ENCODE data around the gene PDE4B.

The PDE4B gene

DNA sequence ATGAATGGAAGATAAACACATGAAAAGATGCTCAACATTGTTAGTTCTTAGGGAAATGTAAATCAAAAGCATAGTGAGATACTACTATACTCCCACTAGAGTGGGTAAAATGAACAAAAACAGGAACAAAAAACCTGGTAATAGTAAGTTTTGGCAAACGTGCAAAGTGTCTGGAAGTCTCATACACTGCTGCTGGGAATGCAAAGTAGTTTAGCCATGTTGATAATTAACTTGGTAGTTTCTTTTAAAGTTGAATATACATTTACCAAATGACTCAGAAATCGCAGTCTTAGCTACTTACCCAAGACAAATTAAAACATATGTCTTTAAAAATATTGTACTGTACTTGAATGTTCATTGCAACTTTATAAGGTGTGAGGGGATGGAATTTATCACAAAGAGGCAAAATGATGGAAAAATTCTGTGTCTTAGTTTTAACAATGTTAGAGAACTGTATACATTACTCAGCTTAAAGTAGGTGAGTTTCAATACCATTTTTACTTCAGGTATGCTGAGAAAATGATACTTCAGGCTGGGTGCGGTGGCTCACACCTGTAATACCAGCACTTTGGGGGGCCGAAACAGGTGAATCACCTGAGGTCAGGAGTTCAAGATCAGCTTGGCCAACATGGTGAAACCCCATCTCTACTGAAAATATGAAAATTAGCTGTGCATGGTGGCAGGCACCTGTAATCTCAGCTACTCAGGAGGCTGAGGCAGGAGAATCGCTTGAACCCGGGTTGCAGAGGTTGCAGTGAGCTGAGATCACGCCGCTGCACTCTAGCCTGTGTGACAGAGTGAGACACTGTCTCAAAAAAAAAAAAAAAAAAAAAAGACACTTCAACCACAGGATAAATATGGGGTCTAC, 102.3 kb downstream of the PDE4B start:
- Histone ChIP-seq H3K4me3 (ENCODE audit: low read length, poor library complexity, severe bottlenecking) (no peak overlapping the region), H3K27me3 (ENCODE audit: insufficient read depth, low read length, poor library complexity, severe bottlenecking) (no peaks in the 10 kb centered on the region), H3F3A (ENCODE audit: low read depth) (no peaks in the 10 kb centered on the region), H3K4me2 (ENCODE audit: low read depth, low read length, poor library complexity, severe bottlenecking) (no peak overlapping the region), H3K79me2 (ENCODE audit: insufficient read depth, low read length) (no peaks in the 10 kb centered on the region), H3K36me3 (ENCODE audit: insufficient read depth, low read length) (no peaks in the 10 kb centered on the region), H3K9ac (ENCODE audit: low read depth, low read length, poor library complexity, severe bottlenecking) (no peak overlapping the region), H3K9me2 (replicated peaks; ENCODE audit: low read depth, low read length) (no peaks in the 10 kb centered on the region), H3K9me3 (ENCODE audit: insufficient read depth, low read depth, low read length) (no peaks in the 10 kb centered on the region), H3K4me1 (ENCODE audit: insufficient read depth, low read length, poor library complexity, severe bottlenecking) (no peaks in the 10 kb centered on the region), H2AFZ (ENCODE audit: low read length) (no peak overlapping the region), H4K20me1 (ENCODE audit: insufficient read depth, low read length, poor library complexity, severe bottlenecking) (no peaks in the 10 kb centered on the region)
- TF ChIP-seq, protein P1, sequence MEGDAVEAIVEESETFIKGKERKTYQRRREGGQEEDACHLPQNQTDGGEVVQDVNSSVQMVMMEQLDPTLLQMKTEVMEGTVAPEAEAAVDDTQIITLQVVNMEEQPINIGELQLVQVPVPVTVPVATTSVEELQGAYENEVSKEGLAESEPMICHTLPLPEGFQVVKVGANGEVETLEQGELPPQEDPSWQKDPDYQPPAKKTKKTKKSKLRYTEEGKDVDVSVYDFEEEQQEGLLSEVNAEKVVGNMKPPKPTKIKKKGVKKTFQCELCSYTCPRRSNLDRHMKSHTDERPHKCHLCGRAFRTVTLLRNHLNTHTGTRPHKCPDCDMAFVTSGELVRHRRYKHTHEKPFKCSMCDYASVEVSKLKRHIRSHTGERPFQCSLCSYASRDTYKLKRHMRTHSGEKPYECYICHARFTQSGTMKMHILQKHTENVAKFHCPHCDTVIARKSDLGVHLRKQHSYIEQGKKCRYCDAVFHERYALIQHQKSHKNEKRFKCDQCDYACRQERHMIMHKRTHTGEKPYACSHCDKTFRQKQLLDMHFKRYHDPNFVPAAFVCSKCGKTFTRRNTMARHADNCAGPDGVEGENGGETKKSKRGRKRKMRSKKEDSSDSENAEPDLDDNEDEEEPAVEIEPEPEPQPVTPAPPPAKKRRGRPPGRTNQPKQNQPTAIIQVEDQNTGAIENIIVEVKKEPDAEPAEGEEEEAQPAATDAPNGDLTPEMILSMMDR (conservative IDR thresholded peaks at IDR 0.05; ENCODE audit: low read length): no peak
- TF ChIP-seq EZH2phosphoT487 (IDR thresholded peaks at IDR 0.05; ENCODE audit: borderline replicate concordance): no peak

DNA sequence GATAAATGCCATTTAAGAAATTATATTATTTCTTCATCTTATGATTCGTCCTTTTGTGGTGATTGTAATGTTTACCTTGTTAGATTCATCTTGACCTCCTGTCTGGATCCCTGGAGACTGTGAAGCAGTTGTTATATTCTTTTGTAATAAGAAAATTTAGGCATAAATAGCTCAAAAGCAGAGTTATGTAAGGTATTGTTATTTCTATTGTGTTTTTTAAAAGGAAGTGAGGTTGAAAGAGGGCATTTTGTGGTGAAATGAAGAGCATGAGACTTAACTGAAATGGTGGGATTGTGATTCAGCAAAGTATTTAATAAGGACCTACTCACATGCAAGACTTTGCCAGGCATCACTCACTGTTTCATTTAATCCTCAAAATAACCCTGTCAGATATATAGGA, 104.0 kb downstream of the PDE4B start:
- Histone ChIP-seq H3K9me2 (replicated peaks; ENCODE audit: low read depth, low read length) (no peaks in the 10 kb centered on the region), H3K4me1 (ENCODE audit: insufficient read depth, low read length, poor library complexity, severe bottlenecking) (no peaks in the 10 kb centered on the region), H3K36me3 (ENCODE audit: insufficient read depth, low read length) (no peaks in the 10 kb centered on the region), H3K27me3 (ENCODE audit: insufficient read depth, low read length, poor library complexity, severe bottlenecking) (no peaks in the 10 kb centered on the region), H3K9me3 (ENCODE audit: insufficient read depth, low read depth, low read length) (no peaks in the 10 kb centered on the region), H3F3A (ENCODE audit: low read depth) (no peaks in the 10 kb centered on the region), H2AFZ (ENCODE audit: low read length) (no peak overlapping the region; the same call in 1 of the 2 replicates), H3K4me3 (ENCODE audit: low read length, poor library complexity, severe bottlenecking) (no peak overlapping the region), H3K9ac (ENCODE audit: low read depth, low read length, poor library complexity, severe bottlenecking) (no peak overlapping the region), H4K20me1 (ENCODE audit: insufficient read depth, low read length, poor library complexity, severe bottlenecking) (no peaks in the 10 kb centered on the region), H3K4me2 (ENCODE audit: low read depth, low read length, poor library complexity, severe bottlenecking) (no peak overlapping the region), H3K79me2 (ENCODE audit: insufficient read depth, low read length) (no peaks in the 10 kb centered on the region)
- TF ChIP-seq, protein P1 (conservative IDR thresholded peaks at IDR 0.05; ENCODE audit: low read length): no peak
- TF ChIP-seq EZH2phosphoT487 (IDR thresholded peaks at IDR 0.05; ENCODE audit: borderline replicate concordance): no peak

DNA sequence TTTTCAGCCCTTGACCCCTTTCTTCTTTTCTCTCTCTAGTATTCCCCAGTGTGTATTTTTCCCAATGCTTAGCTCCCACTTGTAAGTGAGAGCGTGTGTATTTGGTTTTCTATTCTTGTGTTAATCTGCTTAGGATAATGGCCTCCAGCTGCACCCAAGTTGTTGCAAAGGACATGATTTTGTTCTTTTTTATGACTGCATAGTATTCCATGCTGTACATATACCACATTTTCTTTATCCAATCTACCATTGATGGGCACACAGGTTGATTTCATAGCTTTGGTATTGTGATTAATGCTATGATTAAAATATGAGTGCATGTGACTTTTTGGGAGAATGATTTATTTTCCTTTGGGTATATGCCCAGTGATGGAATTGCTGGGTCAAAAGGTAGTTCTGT, 104.8 kb downstream of the PDE4B start:
- Histone ChIP-seq H3K4me1 (ENCODE audit: insufficient read depth, low read length, poor library complexity, severe bottlenecking) (no peaks in the 10 kb centered on the region), H4K20me1 (ENCODE audit: insufficient read depth, low read length, poor library complexity, severe bottlenecking) (no peaks in the 10 kb centered on the region), H3K27me3 (ENCODE audit: insufficient read depth, low read length, poor library complexity, severe bottlenecking) (no peaks in the 10 kb centered on the region), H2AFZ (ENCODE audit: low read length) (no peak overlapping the region), H3K36me3 (ENCODE audit: insufficient read depth, low read length) (no peaks in the 10 kb centered on the region), H3K9me2 (replicated peaks; ENCODE audit: low read depth, low read length) (no peaks in the 10 kb centered on the region), H3K9me3 (ENCODE audit: insufficient read depth, low read depth, low read length) (no peaks in the 10 kb centered on the region), H3K4me2 (ENCODE audit: low read depth, low read length, poor library complexity, severe bottlenecking) (no peak overlapping the region), H3K9ac (ENCODE audit: low read depth, low read length, poor library complexity, severe bottlenecking) (no peak overlapping the region), H3K4me3 (ENCODE audit: low read length, poor library complexity, severe bottlenecking) (no peak overlapping the region), H3K79me2 (ENCODE audit: insufficient read depth, low read length) (no peaks in the 10 kb centered on the region), H3F3A (ENCODE audit: low read depth) (no peaks in the 10 kb centered on the region)
- no peak for TF ChIP-seq EZH2phosphoT487 (IDR thresholded peaks at IDR 0.05; ENCODE audit: borderline replicate concordance)
- TF ChIP-seq, protein P1 (conservative IDR thresholded peaks at IDR 0.05; ENCODE audit: low read length): no peak

Data from Loucy (cell line).